Measurements from ENCODE around the gene ZNHIT3. TPM values are rescaled to one million over a fixed set of nuclear protein-coding genes. Genes with fewer than 3 reads are reported as not detected.

Gene ZNHIT3
- total and polyA plus RNA-seq, 2 of the 13 experiments (the other 11 are each of a cell fraction or from before 2014, with no cell fraction given), result 66.6 to 77.4 TPM

DNA sequence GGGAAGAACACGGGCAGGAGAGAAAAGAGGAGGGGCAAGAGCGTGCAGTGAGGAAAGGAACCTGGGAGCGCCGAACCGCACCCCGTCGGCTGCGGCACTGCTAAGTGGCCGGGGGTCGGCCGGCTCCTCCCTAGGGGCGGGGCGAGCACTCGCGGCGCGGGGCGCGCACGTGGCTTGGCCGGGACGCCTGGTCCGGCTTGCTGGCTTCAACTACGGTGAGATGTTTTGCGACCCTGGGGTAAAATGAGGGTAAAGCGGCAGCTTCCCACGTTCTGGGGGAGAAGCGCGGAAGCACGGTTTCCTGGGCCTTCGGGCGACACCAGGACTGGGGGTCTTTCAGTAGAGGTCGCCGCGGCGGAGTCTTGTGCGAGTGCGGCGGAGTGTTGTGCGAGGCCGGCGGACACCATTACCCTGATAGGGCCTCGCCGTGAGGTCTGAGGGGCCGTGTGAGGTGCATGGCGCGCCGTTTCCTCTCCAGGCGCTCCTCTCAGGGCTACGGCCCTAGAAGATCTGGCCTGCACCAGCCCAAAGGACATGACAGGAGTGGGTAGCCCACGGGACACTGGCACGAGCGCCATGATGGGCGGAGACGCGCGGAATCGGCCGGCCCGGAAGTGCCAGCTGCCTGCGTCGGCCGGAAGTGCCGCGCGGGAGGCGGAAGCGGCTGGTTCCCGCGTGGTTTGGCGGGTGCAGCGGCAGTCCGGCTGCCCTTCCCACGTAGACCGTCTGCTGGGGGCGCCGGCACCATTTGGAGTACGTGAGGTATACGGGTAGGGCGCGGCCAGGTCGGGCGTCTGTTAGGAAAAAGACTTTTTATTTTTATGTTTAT is 48.6 kb downstream of the ZNHIT3 start, which contains the start of the genes MYO19 and PIGW:
Gene MYO19 (minus strand): TSS at position 29 of the 829 bp plus-strand sequence. CDS start 2,330 bp downstream, outside the sequence.
Gene PIGW (plus strand): TSS at position 148 of the 829 bp plus-strand sequence. CDS start 2,115 bp downstream, outside the sequence.
- Histone ChIP-seq H3K79me2 (ENCODE audit: insufficient read depth, low read length) (peaks cover 21% of the 10 kb centered on the region), H3K9me3 (ENCODE audit: low read length) (no peaks in the 10 kb centered on the region), H3K9ac (ENCODE audit: insufficient read depth, low read depth, low read length) (peak within 1 kb of the TSS; percentile 95), H3K27ac (ENCODE audit: extremely low read length, insufficient read depth, low read length) (peak within 1 kb of the TSS; percentile 98), H4K20me1 (ENCODE audit: insufficient read depth, low read length) (no peaks in the 10 kb centered on the region), H3K4me1 (ENCODE audit: insufficient read depth, low read length) (peaks cover 38% of the 10 kb centered on the region), H3K27me3 (ENCODE audit: control insufficient read depth in 1 of 2, insufficient read depth in 2 of 2, low read length in 2 of 2) (no peaks in the 10 kb centered on the region; a peak in 1 of 5 replicates), H3K4me3 (replicated peaks in 1 of 3; ENCODE audit: insufficient read depth in 1 of 3, low read depth in 2 of 3, low read length in 3 of 3) (peak within 1 kb of the TSS; percentile 68 to 78 (median 76)), H3K4me2 (ENCODE audit: low read depth, low read length) (peak within 1 kb of the TSS; percentile 79), H2AFZ (ENCODE audit: low read length) (peak within 1 kb of the TSS; percentile 10), H3K36me3 (replicated peaks in 1 of 2; ENCODE audit: control insufficient read depth in 1 of 2, insufficient read depth in 2 of 2, low read length in 2 of 2) (peaks cover 9 to 27% of the 10 kb centered on the region in 2 experiments; a peak in 4 of 5 replicates)
- DNase-seq (ENCODE audit: low spot score), result peak; percentile 82
- in situ Hi-C loops (cut with HindIII; ENCODE audit: extremely low pct_ligation_motif_present, low pct_unique_long_range_greater_than_20kb) (no loop called here), intact Hi-C loops (cut with micrococcal nuclease; ENCODE audit: unreplicated experiment) (loop anchor here (1.0 kb wide), 1 partner anchor 27 kb away; no protein-coding TSS in a partner anchor)
- CTCF ChIA-PET (ENCODE audit: low intra/inter-chr PET ratio, low total read pairs), result no interaction called here
- POLR2A ChIA-PET, result interaction anchor here (0.7 to 3.0 kb wide), 10 partner anchors 10 to 67 kb away, joined by 3 to 107 read pairs (median 4); partner anchors contain the start of genes DHRS11, GGNBP2, MRM1 and ZNHIT3
- ATAC-seq, result peak; percentile 92
- 1% methylated on average over 19 of the region's 83 CpGs for WGBS (ENCODE audit: low lambda C conversion rate)
- no TSS peak for BruUV-seq (replicated peaks)
- no peak for FAIRE-seq
- peak; percentile 71; the same call in 1 of the 2 replicates for TF ChIP-seq POLR2AphosphoS2 (IDR thresholded peaks at IDR 0.05; ENCODE audit: low read depth, low read length)
- no peak for TF ChIP-seq HNF4G (IDR thresholded peaks at IDR 0.05; ENCODE audit: borderline replicate concordance, low read depth, low read length)
- peak; percentile 50; the same call in 1 of the 2 replicates for TF ChIP-seq HNF4G (CRISPR knock-in tag; IDR thresholded peaks at IDR 0.05; ENCODE audit: borderline replicate concordance, low read depth)
- TF ChIP-seq, protein P1, sequence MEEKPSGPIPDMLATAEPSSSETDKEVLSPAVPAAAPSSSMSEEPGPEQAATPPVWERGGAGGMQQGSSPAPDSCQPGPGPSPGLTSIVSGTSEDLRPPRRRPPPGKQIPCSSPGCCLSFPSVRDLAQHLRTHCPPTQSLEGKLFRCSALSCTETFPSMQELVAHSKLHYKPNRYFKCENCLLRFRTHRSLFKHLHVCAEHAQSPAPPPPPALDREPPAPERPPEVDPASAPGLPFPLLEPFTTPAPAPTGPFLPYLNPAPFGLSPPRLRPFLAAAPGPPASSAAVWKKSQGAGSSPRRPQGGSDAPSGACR (CRISPR knock-in tag; IDR thresholded peaks at IDR 0.05), result peak; percentile 77
- TF ChIP-seq ZNF3 (CRISPR knock-in tag; IDR thresholded peaks at IDR 0.05), result no peak
- peak; percentile 97; the same call in 2 of the 3 replicates for TF ChIP-seq MXI1 (IDR thresholded peaks at IDR 0.05; ENCODE audit: borderline replicate concordance, low read depth, low read length)
- TF ChIP-seq MTA1 (CRISPR knock-in tag; IDR thresholded peaks at IDR 0.05; ENCODE audit: borderline replicate concordance), result no peak; the same call in 1 of the 2 replicates
- TF ChIP-seq SCMH1 (CRISPR knock-in tag; IDR thresholded peaks at IDR 0.05; ENCODE audit: borderline replicate concordance), result no peak
- peak; percentile 65; the same call in 1 of the 2 replicates for TF ChIP-seq EEA1 (CRISPR knock-in tag; IDR thresholded peaks at IDR 0.05; ENCODE audit: borderline replicate concordance)
- no peak for TF ChIP-seq FLYWCH1 (CRISPR knock-in tag; IDR thresholded peaks at IDR 0.05)
- TF ChIP-seq ZNF230 (CRISPR knock-in tag; IDR thresholded peaks at IDR 0.05), result peak; percentile 88; the same call in 1 of the 2 replicates
- peak; percentile 78; the same call in 1 of the 2 replicates for TF ChIP-seq SAFB2 (CRISPR knock-in tag; IDR thresholded peaks at IDR 0.05; ENCODE audit: borderline replicate concordance, low read depth)
- peak; percentile 50; the same call in 1 of the 2 replicates for TF ChIP-seq ZNF761 (CRISPR knock-in tag; conservative IDR thresholded peaks at IDR 0.05)
- peak; percentile 28; the same call in 1 of the 2 replicates for TF ChIP-seq JUND (CRISPR knock-in tag; IDR thresholded peaks at IDR 0.05)
- TF ChIP-seq ZNF775 (CRISPR knock-in tag; IDR thresholded peaks at IDR 0.05; ENCODE audit: borderline replicate concordance), result peak; percentile 79
- no peak for TF ChIP-seq KDM1A (CRISPR knock-in tag; IDR thresholded peaks at IDR 0.05)
- TF ChIP-seq ESRRA (CRISPR knock-in tag; IDR thresholded peaks at IDR 0.05; ENCODE audit: low read depth), result peak; percentile 73; the same call in 1 of the 2 replicates
- TF ChIP-seq TAF1 (CRISPR knock-in tag; IDR thresholded peaks at IDR 0.05), result peak; percentile 92
- peak; percentile 76 for TF ChIP-seq ASH2L (IDR thresholded peaks at IDR 0.05; ENCODE audit: insufficient read length, low read depth, low read length)
- TF ChIP-seq, protein P2, sequence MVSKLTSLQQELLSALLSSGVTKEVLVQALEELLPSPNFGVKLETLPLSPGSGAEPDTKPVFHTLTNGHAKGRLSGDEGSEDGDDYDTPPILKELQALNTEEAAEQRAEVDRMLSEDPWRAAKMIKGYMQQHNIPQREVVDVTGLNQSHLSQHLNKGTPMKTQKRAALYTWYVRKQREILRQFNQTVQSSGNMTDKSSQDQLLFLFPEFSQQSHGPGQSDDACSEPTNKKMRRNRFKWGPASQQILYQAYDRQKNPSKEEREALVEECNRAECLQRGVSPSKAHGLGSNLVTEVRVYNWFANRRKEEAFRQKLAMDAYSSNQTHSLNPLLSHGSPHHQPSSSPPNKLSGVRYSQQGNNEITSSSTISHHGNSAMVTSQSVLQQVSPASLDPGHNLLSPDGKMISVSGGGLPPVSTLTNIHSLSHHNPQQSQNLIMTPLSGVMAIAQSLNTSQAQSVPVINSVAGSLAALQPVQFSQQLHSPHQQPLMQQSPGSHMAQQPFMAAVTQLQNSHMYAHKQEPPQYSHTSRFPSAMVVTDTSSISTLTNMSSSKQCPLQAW (CRISPR knock-in tag; IDR thresholded peaks at IDR 0.05), result no peak; the same call in 1 of the 2 replicates
- peak; percentile 14; the same call in 1 of the 2 replicates for TF ChIP-seq ZSCAN29 (CRISPR knock-in tag; conservative IDR thresholded peaks at IDR 0.05)
- 0 out of 2 replicates have a peak, but pooled peaks have one; percentile 70 for TF ChIP-seq SATB2 (CRISPR knock-in tag; IDR thresholded peaks at IDR 0.05)
